ENCODE results near the gene GATB.

The GATB gene

DNA sequence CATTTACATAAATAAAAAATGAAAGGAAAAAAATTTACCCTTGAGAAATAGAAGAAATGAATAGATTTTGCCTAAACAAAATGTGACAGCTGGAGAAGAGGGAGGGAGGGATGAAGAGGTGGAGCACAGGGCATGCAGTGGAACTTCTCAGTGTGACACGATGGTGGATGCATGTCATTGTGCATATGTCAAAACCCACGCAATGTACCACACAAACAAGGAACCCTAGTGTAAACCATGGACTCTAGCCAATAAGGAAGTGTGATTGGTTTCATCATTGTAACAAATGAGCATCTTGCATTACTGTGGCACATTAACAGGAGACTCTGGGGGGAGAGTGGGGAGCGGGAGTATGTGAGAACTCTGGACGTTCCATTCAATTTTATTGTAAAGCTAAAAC is 58.6 kb downstream of the GATB start:
- no peak for DNase-seq (ENCODE audit: low read depth in 4 of 4, low spot score in 1 of 4)

DNA sequence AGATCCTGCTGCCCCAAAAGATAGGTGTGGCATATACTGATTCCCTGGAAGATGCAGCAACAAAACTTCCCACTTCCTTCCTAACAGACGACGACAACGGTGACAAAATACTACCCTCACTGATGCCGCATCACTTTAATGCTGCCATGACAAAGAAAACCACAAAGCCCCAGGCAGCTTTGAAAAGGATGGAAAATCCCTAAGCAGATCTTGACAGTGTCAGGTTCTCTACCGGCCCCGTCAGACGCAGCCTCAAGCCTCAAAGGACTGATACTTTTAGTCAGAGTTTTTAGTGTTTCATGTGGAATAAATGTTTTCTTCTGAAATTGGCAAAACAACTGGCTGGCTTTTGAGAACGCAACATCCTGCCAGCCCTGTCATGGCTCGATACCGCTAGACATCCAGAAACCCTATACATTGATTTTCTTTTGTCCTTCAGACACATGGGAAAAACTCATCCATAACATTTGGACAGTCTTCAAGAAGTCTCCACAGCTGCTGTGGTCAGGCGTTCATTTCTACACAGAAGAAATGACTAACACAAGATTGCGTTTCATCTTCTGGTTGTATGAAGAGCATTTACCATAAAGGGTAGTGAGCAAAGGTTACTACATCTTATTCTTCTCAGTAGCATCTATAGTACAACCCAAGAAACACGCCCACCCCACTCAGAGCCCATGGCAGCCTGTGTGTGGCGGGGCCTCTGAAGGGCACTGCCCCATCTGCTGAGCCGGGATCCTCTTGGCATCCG is 60.1 kb downstream of the GATB start:
- DNase-seq (ENCODE audit: low read depth in 4 of 4, low spot score in 1 of 4): peak in 1 of 4 experiments; percentile 11

DNA sequence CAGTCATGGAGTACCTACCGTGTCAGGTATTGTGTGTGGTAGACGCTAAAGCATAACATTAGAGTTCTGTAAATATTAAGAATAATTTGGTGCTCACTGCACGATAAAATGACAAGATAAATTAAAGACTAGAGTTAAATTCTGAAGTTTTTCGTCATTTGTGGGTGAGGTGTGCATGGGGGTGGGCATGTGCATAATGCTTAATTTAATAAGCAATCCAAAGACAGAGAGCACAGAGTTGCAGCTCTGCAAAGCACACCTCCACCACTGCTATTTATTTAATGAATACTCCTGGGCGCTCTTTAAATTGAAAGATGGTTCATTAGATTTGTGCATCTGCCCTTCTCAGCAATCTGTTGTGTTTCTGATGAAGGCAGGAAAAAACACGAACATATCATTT is 62.6 kb downstream of the GATB start:
- DNase-seq (ENCODE audit: low read depth in 4 of 4, low spot score in 1 of 4): no peak

DNA sequence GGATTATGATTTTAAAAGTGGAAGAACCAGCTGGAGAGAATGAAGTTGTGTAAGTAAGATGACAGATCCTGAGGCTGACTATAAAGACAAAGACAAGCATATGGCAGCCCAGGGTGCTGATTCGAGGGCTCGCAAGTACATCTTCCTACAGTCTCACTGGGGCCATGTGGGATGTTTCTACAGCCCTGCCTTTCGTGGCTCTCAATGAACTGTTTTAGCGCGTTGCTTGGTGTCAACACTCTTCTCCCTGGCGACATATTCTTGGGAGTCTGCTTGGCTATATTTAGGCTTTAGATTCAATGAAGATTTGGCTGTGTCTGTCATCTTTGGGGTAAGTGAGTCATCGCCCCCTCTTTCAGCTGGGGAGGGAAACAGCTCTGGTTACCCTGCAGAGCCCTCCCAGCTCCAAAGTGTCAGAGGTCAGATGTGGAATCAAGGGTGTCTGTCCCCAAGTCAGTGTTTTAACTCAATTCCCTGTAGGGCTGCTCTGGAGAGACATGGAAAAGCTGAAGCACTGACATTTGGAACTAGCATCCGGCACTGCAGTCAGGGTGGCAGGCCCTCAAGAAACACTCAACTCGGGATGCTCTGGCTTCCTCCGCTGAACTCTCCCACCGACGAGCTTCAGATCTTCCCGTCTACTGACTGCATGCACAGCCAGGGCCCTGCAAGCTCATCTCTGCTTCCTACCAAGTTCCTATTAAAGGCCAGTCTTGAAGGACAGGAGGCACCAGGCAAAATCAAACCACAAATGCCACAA is 65.7 kb downstream of the GATB start:
- DNase-seq (ENCODE audit: low read depth in 4 of 4, low spot score in 1 of 4): no peak

DNA sequence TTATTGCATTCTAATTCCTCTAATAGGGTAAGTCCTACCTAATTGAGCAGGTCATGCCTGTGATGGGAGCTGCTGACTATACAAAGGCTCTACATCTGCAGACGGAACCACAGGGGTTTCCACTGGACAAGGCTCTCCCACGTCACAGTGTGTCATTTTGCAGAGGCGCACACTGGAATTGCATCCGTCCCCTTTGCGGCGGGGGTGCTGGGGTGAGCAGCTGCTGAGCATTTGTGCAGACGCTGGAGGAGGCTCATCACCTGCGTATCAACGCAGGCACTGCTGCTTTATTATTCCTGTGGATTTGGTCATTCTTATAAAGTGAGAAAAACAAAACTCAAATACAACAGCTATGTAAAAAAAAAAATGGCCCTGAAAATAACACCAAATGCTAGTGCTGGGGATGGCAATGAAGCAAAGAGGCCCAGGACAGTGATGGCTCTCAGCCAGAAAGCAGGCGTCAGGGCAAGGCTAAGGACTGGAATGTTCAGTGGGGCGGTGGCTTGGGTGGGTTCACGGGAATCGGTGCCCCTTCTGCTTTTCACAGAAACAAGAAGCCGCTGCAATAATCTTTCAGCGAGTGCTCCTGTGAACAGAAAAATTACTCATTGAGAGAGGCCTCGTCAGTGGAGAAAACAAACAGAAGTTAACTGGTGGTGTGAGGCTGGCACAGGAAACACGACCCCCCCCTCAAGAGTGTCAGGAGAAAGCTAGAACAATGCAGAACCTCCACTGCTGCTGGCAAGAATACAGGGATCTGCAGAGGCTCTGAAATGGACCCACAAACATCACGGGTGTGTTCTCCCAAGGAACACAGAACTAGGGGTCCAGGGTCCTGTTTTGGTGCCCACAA is 67.8 kb downstream of the GATB start:
- DNase-seq (ENCODE audit: low read depth in 4 of 4, low spot score in 1 of 4): no peak

DNA sequence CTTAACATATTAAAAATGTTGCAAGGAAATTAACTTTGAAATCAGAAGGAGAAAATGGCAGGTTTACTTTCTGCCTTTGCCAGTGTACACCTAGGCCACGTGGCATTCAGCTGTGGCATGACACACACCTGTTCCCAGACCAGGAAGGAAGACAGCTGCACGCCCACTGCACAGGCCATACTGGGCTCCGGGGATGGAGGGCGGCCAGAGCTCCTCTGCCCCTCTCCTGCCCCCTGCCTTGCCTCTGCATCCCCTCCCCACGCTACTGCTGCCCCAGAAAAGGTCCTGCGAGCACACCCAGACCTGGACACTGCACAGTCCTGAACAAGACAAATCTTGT is 68.4 kb downstream of the GATB start:
- DNase-seq (ENCODE audit: low read depth in 4 of 4, low spot score in 1 of 4): no peak

DNA sequence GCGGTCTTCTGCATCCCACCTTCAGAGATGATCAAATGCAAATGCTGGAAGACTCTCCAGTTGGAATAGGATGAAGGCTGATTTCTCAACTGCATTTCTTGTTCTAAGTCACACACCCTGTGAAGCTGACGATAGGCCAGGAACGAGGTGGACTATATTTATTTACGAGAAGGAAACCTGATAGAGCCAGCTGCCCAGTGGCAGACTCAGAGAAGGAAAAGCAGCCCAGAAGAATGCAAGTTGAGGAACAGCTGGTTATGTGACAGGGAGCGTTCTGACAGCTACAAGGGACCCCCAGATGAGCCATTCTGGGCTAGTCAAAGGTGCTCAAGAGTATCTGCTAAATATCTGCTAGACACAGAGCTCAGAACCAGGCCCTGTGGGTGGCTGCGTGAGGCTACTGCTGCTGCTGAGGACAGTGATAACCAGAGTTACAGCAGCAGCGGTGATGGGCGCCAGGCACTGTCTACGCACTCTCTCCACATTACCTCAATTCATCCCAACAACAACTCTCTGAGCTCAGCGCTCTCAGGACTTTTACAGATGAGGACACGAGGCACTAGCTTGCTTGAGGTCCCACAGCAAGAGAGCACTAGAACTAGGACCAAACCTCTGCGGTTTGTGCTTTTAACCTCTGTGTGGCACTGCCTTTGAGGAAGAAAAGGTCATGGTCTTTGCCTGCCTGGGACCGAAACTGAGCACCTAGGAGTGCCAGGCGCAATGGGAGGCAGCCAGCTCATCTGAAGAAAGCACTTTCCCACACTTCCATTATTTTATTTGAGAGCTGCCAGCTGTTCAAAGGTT is 69.0 kb downstream of the GATB start:
- no peak for DNase-seq (ENCODE audit: low read depth in 4 of 4, low spot score in 1 of 4)

DNA sequence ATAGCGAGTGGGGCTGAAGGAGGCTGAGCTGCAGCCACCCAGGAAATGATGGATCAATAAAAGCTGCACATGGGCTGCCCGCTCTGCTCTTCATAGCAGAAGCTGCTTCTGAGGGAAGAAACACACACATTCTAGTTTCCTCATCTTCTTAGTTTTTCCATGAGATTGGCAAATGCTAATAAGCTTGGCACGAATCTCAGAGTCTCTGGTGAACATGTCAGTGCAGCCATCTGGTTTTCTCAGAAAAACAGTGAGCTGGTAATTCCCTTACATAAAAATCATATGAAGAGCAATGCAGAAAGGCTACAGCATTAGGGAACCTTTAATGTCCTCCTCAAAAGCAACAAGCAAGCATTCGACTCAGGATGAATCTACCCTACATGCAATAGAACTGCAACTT is 69.9 kb downstream of the GATB start:
- no peak for DNase-seq (ENCODE audit: low read depth in 4 of 4, low spot score in 1 of 4)

DNA sequence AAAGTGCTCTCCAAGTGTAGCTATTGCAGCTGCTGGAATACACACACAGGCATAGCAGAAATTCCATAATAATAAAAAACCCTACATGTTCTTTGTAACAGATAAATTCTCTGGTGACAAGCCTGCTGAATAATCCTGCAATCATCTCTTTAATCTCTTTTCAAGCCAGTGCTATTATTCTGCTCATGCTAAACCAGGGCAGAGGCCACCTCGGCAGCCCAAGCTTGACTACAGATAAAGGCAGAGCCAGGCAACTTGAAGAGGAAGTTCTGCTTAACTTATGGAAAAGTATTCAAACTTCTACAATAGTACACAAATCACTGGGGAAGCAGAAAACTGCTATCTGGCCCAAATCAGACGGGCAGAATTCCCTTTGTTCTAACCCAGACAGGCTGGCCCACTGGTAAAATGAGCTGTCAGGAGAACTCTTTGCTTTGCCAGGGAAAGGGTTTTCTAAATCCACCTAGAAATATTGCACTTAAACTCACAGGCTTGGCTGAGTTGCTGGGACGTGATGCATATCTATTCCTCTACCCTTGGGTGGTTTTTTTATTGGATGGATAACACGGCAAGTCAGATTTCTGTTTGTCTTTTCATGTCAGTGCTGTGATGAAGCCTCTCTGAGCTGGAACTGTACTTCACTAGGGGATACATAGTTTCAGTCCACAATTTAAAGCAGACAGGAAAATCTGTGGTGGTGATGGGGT is 70.5 kb downstream of the GATB start:
- no peak for DNase-seq (ENCODE audit: low read depth in 4 of 4, low spot score in 1 of 4)

DNA sequence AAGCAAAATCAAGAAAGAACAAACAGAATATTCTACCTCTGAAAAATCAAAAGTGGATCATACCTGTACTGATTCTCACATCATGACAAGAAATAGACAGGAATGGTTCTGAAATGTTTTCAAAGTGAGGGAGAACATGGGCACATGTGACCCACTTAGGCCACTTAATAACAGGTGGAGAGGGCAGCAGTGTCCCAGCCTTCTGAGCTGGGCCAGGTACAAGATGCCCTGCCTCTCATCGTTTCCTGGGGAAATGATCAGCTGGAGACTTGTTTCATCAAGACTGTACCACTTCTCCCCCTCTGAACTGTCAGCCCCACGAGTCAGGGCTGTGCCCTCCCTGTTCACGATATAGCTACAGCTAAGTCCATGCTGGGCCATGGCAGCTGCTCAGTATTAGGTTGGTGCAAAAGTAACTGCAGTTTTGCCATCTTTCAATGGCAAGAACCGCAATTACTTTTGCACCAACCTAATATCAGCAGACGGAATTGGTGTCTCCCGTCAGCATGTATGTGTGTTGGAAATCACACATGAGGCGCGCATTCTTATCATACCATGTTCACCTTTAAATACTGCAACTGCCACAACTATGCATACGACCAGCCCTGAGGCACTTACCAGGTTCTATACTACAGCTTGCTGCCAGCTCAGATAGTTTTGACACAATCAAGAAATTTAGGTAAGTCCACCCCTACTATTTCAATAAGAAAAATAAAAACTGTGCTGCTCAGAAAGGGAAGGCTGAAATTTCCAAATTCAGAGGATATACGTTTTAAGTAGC is 71.4 kb downstream of the GATB start:
- DNase-seq (ENCODE audit: low read depth in 4 of 4, low spot score in 1 of 4): no peak

DNA sequence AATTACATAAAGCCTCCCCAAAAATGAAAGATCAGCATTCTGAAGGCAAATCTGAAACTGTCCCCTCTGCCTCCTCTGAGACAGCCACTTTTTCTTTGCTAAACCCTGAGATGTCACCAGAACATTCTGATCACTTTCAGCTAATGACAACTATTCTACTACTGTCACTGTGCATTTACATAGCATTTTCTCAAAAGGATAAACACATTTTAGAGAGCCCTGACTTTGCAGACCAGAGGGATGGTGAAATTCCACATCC is 72.1 kb downstream of the GATB start:
- no peak for DNase-seq (ENCODE audit: low read depth in 4 of 4, low spot score in 1 of 4)

DNA sequence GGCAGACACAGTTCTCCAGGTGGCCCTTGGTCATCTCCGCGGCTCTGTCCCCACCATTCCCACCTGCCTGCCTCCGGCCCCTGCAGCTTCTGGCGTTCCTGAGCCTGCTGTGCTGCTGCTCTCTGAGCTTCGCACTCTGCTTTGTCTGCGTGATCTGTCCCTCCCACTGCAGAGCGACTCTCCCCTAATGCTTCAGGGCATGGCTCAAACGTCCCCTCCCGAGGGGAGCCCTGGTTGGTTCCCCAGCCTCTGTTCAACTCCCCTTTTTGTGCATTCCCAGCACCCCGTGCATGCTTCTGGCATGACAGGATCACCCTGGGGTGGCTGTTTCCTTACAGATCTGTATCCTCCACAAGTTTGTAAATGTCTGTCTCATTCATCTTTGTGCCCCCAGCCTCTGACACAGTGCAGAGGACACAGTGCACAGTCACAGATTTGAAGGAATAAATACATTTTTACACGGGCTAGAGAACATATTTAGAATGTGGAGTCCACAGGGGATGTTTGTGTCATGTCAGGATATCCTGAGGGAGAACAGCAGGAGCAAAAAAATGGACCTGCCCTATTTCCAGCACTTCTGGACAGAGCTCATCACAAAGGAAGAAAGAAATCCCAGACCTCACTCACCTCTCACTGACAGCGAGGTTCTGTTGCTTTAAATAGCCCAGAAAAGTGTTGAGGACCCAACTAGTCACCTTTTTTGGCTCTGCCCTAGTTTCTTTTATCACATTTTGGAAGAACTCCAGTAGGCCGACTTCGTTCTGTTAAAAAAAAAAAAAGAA is 72.6 kb downstream of the GATB start:
- no peak for DNase-seq (ENCODE audit: low read depth in 4 of 4, low spot score in 1 of 4)

DNA sequence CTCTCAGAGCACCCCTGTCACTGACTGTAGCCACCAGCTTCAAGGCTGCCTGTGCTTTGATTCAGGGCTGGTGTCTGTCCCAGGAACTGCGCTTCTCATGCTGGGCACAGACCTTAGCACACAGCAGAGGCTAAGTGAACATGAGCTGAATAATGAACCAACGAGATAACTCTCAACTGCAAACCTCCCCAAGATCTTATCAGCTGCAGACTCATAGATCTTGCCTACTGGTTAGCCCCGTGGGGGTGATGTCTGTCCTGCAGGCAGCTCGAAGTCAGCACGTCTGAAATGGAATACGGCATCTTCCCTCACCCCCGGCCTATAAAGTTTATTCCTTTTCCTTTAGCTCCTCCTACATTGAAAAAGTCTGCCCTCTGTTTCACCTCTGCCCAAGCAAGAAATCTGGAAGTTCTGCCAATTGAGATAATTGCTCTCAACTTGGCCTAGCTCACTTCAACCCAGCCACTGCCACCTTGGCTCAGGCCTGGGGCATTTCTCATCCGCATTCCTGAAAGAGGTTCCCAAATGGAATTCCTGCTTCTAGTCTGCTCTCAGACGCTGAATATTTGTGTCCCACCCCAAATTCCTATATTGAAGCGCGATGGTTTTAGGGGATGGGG is 73.7 kb downstream of the GATB start:
- DNase-seq (ENCODE audit: low read depth in 4 of 4, low spot score in 1 of 4): no peak

DNA sequence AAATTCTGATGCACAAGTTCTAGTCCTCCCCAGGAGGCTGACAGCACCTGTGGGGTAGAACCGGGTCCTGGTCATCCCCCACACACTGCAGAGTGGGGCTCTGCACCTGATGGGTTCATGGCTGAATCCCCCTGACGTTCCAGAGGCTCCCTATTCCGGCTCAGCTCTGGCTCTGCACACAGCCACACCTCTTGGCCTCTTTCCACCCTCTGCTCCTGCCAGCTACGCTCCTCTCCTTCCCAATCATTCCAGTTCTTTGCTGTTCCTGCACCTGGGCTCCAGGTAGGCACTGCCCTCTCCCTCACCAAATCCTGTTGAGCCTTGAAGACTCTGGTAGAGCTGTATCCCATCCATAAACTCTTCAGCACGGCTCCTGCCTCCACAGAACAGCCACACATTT is 75.5 kb downstream of the GATB start:
- no peak for DNase-seq (ENCODE audit: low read depth in 4 of 4, low spot score in 1 of 4)

DNA sequence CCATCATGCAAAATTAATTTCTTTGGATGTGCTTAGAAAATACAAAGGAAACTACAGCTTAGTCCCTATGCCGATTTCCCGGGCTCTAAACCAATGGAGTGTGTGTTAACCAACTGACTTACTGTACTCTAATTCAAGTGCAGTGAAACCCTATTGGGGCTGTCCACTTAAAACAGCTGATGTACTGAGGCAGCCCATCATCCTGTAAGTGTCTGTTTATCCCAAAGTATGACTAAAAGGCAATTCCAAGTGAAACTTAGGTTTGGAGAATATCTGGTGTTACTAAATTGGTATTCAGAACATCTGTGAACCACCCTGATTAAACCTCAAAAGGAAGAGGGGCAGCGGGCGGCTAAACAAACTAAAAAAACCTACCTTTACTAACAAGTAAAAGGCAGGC is 79.7 kb downstream of the GATB start:
- no peak for DNase-seq (ENCODE audit: low read depth in 4 of 4, low spot score in 1 of 4)

DNA sequence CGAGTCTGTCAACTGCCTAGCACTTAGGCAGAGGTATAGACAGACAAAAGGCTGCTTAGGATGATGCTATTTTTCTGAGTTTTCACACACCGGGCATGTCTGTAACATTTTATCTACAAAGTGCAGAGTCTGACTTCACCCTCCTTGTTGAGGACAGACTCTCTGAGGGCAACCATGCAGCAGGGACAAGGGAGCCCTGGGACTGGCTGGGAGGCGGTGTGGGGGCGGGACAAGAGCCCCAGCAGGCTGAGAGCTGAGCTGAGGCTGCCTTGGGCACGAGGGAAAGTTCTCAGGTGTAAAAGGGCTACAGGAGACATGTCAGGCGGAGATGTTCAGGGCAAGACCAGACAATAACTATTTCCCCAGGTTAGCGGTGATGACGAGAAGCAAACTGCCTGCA is 81.6 kb downstream of the GATB start:
- no peak for DNase-seq (ENCODE audit: low read depth in 4 of 4, low spot score in 1 of 4)

DNA sequence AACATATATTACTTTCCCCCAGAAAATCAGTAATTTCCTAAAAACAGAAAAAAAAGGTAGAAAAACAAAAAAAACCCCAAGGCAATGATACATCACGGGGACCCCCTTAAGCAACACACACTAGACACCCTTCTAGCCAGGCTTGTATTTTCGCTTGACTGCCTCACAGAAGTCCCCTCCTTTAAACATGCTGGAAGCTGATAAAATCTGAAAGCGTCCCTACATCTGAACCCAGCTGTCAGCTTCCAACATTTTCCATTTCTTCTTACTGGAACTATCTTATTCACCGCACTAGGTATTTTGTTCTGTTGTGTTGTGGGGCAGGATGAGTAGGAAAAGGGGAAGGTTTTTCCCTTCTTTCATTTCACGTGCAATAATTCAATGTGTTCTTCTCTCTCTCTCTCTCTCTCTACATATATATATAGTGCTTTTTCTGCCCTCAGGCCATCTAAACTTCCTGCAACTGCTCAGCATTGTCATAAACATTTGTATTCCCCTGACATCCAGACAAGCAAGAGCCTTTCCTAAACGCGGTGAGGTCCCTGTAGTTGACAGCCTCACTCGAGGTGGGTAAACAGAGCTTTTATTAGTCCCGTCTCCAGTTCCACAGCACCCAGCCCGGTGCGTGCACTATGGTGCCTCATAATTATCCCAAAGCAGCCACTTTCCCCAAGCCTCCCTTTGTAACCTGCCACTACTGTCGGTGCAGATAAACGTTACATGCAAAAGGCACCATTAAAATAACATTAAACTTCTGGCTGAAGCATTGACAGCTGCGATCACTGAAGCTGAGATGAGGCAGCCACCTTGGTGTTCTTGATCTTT is 82.5 kb downstream of the GATB start:
- no peak for DNase-seq (ENCODE audit: low read depth in 4 of 4, low spot score in 1 of 4)

DNA sequence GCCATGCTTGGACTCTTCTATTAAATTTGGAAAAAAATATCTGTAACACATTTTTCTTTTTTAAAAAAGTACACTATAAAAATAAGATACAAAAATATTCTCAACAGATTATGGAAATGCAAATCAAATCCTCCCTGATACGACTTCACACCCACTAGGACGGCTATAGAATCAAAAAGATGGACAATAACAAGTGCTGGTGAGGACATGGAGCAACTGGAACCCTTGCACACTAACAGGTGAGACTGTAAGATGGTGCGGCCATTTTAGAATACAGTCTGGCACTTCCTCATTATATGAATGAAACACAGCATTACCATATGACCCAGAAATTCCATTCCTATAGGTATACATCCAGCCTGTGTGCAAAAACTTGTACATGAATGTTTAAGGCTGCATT is 83.6 kb downstream of the GATB start:
- DNase-seq (ENCODE audit: low read depth in 4 of 4, low spot score in 1 of 4): no peak
